HepG2 (cell line): Measurements from ENCODE around the gene NOXA1. TPM values are rescaled to one million over a fixed set of nuclear protein-coding genes. Genes with fewer than 3 reads are reported as not detected.

Experiments used
- ARHGAP35 ChIP-seq: sonication (generic); formaldehyde crosslinking; IDR thresholded peaks from 2 replicates; pipeline ENCODE4 v1.9.0; 2022; ENCODE audit warnings: mild to moderate bottlenecking, inconsistent platforms, moderate library complexity, missing genetic modification reagents, borderline replicate concordance
- ATF7 ChIP-seq, 2 experiments: fragments of 450-650 bp in 1 of 2; sonication (generic) in 1 of 2; formaldehyde crosslinking in 1 of 2; IDR thresholded peaks; 2 replicates each; pipeline versions ENCODE4 v1.4.0 to v1.6.1; 2016 to 2020; ENCODE audit warnings: antibody characterized with exemption in 1 of 2, mild to moderate bottlenecking in 1 of 2, missing genetic modification reagents in 1 of 2
- MAFG ChIP-seq: sonication (generic); formaldehyde crosslinking; IDR thresholded peaks from 2 replicates; pipeline ENCODE4 v1.5.1; 2020; ENCODE audit warnings: mild to moderate bottlenecking, missing genetic modification reagents
- NFYC ChIP-seq: IDR thresholded peaks from 2 replicates; pipeline ENCODE4 v1.6.1; 2016; ENCODE audit warnings: missing genetic modification reagents, missing compliant biosample characterization
- RBFOX2 ChIP-seq: fragments of 200-400 bp; formaldehyde crosslinking; IDR thresholded peaks from 2 replicates; pipeline ENCODE4 v1.6.1; 2017; ENCODE audit warnings: low read depth, mild to moderate bottlenecking, low read length
- RNF2 ChIP-seq: fragments of 450-650 bp; conservative IDR thresholded peaks from 2 replicates; pipeline ENCODE4 v1.6.1; 2016; ENCODE audit warnings: low read depth
- SPEN ChIP-seq: sonication (generic); formaldehyde crosslinking; IDR thresholded peaks from 2 replicates; pipeline ENCODE4 v1.5.1; 2020; ENCODE audit warnings: low read depth, mild to moderate bottlenecking, missing genetic modification reagents
- YEATS4 ChIP-seq: sonication (generic); formaldehyde crosslinking; IDR thresholded peaks from 2 replicates; pipeline ENCODE4 v1.4.0; 2020; ENCODE audit warnings: missing genetic modification reagents, borderline replicate concordance
- ZIK1 ChIP-seq: sonication (generic); formaldehyde crosslinking; IDR thresholded peaks from 2 replicates; pipeline ENCODE4 v1.5.0; 2020; ENCODE audit warnings: mild to moderate bottlenecking, low read depth, missing genetic modification reagents, borderline replicate concordance
- ZNF225 ChIP-seq: sonication (generic); formaldehyde crosslinking; IDR thresholded peaks from 2 replicates; pipeline ENCODE4 v1.4.0; 2020; ENCODE audit warnings: mild to moderate bottlenecking, missing genetic modification reagents
- ZNF234 ChIP-seq: sonication (generic); formaldehyde crosslinking; conservative IDR thresholded peaks from 2 replicates; pipeline ENCODE4 v1.5.1; 2020; ENCODE audit warnings: mild to moderate bottlenecking, missing genetic modification reagents
- ZNF33B ChIP-seq: sonication (generic); formaldehyde crosslinking; IDR thresholded peaks from 2 replicates; pipeline ENCODE4 v1.5.1; 2020; ENCODE audit warnings: mild to moderate bottlenecking, missing genetic modification reagents
- ZNF556 ChIP-seq: sonication (generic); formaldehyde crosslinking; IDR thresholded peaks from 2 replicates; pipeline ENCODE4 v1.4.0; 2020; ENCODE audit warnings: mild to moderate bottlenecking, missing genetic modification reagents, borderline replicate concordance
- ZNF652 ChIP-seq: IDR thresholded peaks from 2 replicates; pipeline ENCODE4 v1.6.1; 2016; ENCODE audit warnings: low read depth, borderline replicate concordance
- ZNF775 ChIP-seq: sonication (generic); formaldehyde crosslinking; IDR thresholded peaks from 2 replicates; pipeline ENCODE4 v1.4.0; 2020; ENCODE audit warnings: missing genetic modification reagents, mild to moderate bottlenecking, moderate library complexity, borderline replicate concordance
- polyA plus RNA-seq, 8 experiments: library from polyadenylated mRNA; depleted of rRNA in 3 of 8; stranded (reverse) in 7 of 8; unstranded in 1 of 8; fragments of >200 nt; fragmentation: Illumina TruSeq in 4 of 8; extraction: Trizol in 4 of 8; gene quantifications; 2 replicates each; pipeline versions ENCODE4 v1.2.1 to v1.2.3, GENCODE V29; 2011 to 2016; ENCODE audit warnings: low read depth in 4 of 8, missing spikeins in 1 of 8, mixed read lengths in 1 of 8; ENCODE audit not compliant: insufficient read depth in 1 of 8
- total RNA-seq, 5 experiments: library from RNA; depleted of rRNA; stranded (reverse); fragments of >200 nt; fragmentation: Illumina TruSeq; extraction: Trizol; gene quantifications; 2 replicates each; pipeline ENCODE4 v1.2.3, GENCODE V29; 2016; ENCODE audit warnings: low read depth in 1 of 5
- TF ChIP-seq, protein P1 (sequence below): sonication (generic); formaldehyde crosslinking; IDR thresholded peaks from 2 replicates; pipeline ENCODE4 v1.4.0; 2020; ENCODE audit warnings: missing genetic modification reagents, mild to moderate bottlenecking, borderline replicate concordance
- TF ChIP-seq, protein P2 (sequence below): sonication (generic); formaldehyde crosslinking; conservative IDR thresholded peaks from 2 replicates; pipeline ENCODE4 v1.4.0; 2020; ENCODE audit warnings: missing genetic modification reagents
- TF ChIP-seq, protein P3 (sequence below): IDR thresholded peaks from 2 replicates; pipeline ENCODE4 v1.4.0; 2020; ENCODE audit warnings: mild to moderate bottlenecking, missing genetic modification reagents
- TF ChIP-seq, protein P4 (sequence below): sonication (generic); formaldehyde crosslinking; IDR thresholded peaks from 2 replicates; pipeline ENCODE4 v1.4.0; 2020; ENCODE audit warnings: missing genetic modification reagents

NOXA1 gene
- total and polyA plus RNA-seq, 2 of the 13 experiments (the other 11 are each of a cell fraction or from before 2014, with no cell fraction given) = 0.78 to 1.2 TPM

DNA sequence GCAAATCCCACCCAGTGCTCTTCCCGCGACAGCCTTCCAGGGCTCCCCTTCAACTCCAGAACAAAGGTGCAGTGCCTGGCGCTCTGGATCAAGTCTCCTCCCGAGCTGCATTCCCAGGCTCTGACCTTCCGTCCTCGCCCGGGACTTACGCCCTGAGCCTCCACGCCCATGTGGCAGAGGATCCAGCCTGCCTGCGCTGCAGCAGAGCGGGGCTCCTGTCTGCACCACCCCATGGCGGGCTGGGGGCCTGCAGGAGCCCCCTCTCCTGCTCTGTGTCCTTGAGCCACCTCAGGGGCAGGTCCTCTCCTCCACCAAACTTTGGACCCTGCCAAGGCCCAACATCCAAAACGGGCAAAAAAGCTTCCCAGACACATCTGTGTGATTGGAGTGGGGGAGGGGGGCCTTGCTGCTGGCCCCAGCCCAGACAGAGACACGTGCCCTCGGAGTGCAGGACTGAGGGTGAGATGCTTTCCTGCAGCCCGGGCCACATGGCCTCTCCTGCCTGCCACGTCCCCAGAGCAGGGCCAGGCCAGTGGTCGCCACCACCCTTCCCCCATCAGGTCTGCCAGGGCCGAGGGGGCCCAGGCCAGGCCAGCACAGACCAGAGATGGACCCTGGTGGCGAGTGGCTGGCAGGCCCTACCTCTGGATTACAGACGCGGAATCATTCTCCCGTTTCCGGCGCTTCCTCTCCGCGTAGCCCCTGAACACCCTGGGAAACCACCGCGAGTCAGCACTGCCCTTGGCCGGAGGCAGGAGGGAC, 31.6 kb downstream of the NOXA1 start (continued):
- TF ChIP-seq, protein P1, sequence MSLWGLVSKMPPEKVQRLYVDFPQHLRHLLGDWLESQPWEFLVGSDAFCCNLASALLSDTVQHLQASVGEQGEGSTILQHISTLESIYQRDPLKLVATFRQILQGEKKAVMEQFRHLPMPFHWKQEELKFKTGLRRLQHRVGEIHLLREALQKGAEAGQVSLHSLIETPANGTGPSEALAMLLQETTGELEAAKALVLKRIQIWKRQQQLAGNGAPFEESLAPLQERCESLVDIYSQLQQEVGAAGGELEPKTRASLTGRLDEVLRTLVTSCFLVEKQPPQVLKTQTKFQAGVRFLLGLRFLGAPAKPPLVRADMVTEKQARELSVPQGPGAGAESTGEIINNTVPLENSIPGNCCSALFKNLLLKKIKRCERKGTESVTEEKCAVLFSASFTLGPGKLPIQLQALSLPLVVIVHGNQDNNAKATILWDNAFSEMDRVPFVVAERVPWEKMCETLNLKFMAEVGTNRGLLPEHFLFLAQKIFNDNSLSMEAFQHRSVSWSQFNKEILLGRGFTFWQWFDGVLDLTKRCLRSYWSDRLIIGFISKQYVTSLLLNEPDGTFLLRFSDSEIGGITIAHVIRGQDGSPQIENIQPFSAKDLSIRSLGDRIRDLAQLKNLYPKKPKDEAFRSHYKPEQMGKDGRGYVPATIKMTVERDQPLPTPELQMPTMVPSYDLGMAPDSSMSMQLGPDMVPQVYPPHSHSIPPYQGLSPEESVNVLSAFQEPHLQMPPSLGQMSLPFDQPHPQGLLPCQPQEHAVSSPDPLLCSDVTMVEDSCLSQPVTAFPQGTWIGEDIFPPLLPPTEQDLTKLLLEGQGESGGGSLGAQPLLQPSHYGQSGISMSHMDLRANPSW (CRISPR knock-in tag) = peak; percentile 75; the same call in 1 of the 2 replicates
- no peak; the same call in 1 of the 2 replicates for TF ChIP-seq MAFG (CRISPR knock-in tag)
- TF ChIP-seq, protein P2, sequence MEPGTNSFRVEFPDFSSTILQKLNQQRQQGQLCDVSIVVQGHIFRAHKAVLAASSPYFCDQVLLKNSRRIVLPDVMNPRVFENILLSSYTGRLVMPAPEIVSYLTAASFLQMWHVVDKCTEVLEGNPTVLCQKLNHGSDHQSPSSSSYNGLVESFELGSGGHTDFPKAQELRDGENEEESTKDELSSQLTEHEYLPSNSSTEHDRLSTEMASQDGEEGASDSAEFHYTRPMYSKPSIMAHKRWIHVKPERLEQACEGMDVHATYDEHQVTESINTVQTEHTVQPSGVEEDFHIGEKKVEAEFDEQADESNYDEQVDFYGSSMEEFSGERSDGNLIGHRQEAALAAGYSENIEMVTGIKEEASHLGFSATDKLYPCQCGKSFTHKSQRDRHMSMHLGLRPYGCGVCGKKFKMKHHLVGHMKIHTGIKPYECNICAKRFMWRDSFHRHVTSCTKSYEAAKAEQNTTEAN (CRISPR knock-in tag) = peak; percentile 91; the same call in 1 of the 2 replicates
- peak; percentile 97 for TF ChIP-seq YEATS4 (CRISPR knock-in tag)
- TF ChIP-seq ATF7 (IDR thresholded peaks at IDR 0.05) = no peak
- TF ChIP-seq ATF7 (CRISPR knock-in tag; IDR thresholded peaks at IDR 0.05) = no peak
- no peak for TF ChIP-seq ZNF775 (CRISPR knock-in tag)
- peak; percentile 90; the same call in 1 of the 2 replicates for TF ChIP-seq ZNF225 (CRISPR knock-in tag)
- no peak; the same call in 1 of the 2 replicates for TF ChIP-seq ZNF652 (CRISPR knock-in tag)
- TF ChIP-seq RNF2 = peak; percentile 77; the same call in 1 of the 2 replicates
- TF ChIP-seq RBFOX2 = peak; percentile 31; the same call in 1 of the 2 replicates
- TF ChIP-seq, protein P3, sequence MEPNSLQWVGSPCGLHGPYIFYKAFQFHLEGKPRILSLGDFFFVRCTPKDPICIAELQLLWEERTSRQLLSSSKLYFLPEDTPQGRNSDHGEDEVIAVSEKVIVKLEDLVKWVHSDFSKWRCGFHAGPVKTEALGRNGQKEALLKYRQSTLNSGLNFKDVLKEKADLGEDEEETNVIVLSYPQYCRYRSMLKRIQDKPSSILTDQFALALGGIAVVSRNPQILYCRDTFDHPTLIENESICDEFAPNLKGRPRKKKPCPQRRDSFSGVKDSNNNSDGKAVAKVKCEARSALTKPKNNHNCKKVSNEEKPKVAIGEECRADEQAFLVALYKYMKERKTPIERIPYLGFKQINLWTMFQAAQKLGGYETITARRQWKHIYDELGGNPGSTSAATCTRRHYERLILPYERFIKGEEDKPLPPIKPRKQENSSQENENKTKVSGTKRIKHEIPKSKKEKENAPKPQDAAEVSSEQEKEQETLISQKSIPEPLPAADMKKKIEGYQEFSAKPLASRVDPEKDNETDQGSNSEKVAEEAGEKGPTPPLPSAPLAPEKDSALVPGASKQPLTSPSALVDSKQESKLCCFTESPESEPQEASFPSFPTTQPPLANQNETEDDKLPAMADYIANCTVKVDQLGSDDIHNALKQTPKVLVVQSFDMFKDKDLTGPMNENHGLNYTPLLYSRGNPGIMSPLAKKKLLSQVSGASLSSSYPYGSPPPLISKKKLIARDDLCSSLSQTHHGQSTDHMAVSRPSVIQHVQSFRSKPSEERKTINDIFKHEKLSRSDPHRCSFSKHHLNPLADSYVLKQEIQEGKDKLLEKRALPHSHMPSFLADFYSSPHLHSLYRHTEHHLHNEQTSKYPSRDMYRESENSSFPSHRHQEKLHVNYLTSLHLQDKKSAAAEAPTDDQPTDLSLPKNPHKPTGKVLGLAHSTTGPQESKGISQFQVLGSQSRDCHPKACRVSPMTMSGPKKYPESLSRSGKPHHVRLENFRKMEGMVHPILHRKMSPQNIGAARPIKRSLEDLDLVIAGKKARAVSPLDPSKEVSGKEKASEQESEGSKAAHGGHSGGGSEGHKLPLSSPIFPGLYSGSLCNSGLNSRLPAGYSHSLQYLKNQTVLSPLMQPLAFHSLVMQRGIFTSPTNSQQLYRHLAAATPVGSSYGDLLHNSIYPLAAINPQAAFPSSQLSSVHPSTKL (CRISPR knock-in tag) = peak; percentile 79
- no peak for TF ChIP-seq ZNF33B
- peak; percentile 95 for TF ChIP-seq SPEN (CRISPR knock-in tag)
- TF ChIP-seq ARHGAP35 (CRISPR knock-in tag) = peak; percentile 68; the same call in 1 of the 2 replicates
- TF ChIP-seq, protein P4, sequence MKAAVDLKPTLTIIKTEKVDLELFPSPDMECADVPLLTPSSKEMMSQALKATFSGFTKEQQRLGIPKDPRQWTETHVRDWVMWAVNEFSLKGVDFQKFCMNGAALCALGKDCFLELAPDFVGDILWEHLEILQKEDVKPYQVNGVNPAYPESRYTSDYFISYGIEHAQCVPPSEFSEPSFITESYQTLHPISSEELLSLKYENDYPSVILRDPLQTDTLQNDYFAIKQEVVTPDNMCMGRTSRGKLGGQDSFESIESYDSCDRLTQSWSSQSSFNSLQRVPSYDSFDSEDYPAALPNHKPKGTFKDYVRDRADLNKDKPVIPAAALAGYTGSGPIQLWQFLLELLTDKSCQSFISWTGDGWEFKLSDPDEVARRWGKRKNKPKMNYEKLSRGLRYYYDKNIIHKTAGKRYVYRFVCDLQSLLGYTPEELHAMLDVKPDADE (CRISPR knock-in tag) = peak; percentile 87
- no peak; the same call in 1 of the 2 replicates for TF ChIP-seq ZNF556 (CRISPR knock-in tag)
- peak; percentile 95 for TF ChIP-seq ZIK1
- peak; percentile 96; the same call in 1 of the 2 replicates for TF ChIP-seq ZNF234 (CRISPR knock-in tag)
- TF ChIP-seq NFYC (CRISPR knock-in tag) = peak; percentile 60
